H1 (cell line): ENCODE measurements around the gene MRPL33. TPM values are rescaled to one million over a fixed set of nuclear protein-coding genes. Genes with fewer than 3 reads are reported as not detected.

ENCODE experiments used
- JUND ChIP-seq: IDR thresholded peaks from 2 replicates; pipeline ENCODE4 v1.6.1; 2011; ENCODE audit warnings: mild to moderate bottlenecking, improper control_type of control experiment, low read length
- MAFK ChIP-seq: IDR thresholded peaks from 2 replicates; pipeline ENCODE4 v1.6.1; 2012; ENCODE audit warnings: low read depth, mild to moderate bottlenecking, improper control_type of control experiment, low read length
- POLR2A ChIP-seq, 2 experiments: IDR thresholded peaks; 1 replicate in 1 of 2; 2 replicates in 1 of 2; pipeline ENCODE4 v1.6.1; 2011; ENCODE audit warnings: low read depth in 2 of 2, low read length in 2 of 2, mild to moderate bottlenecking in 2 of 2; ENCODE audit errors: control extremely low read depth in 1 of 2
- POLR2AphosphoS5 ChIP-seq: IDR thresholded peaks from 2 replicates; pipeline ENCODE4 v1.6.1; 2011; ENCODE audit warnings: low read depth, low read length
- SIN3A ChIP-seq, 2 experiments: IDR thresholded peaks in 1 of 2; conservative IDR thresholded peaks in 1 of 2; 2 replicates each; pipeline ENCODE4 v1.6.1; 2011 to 2012; ENCODE audit warnings: low read length in 2 of 2, improper control_type of control experiment in 1 of 2, low read depth in 1 of 2, mild to moderate bottlenecking in 1 of 2
- SP2 ChIP-seq: IDR thresholded peaks from 2 replicates; pipeline ENCODE4 v1.6.1; 2012; ENCODE audit warnings: mild to moderate bottlenecking, low read length, inconsistent platforms
- TAF7 ChIP-seq: optimal IDR thresholded peaks from 2 replicates; pipeline ENCODE3; 2011; ENCODE audit warnings: low read depth, mild to moderate bottlenecking, inconsistent platforms, low read length, moderate library complexity, borderline replicate concordance
- ZNF274 ChIP-seq: IDR thresholded peaks from 2 replicates; pipeline ENCODE4 v1.7.0; 2012; ENCODE audit warnings: low read length, borderline replicate concordance; ENCODE audit errors: extremely low read depth
- polyA plus RNA-seq, 7 experiments: library from polyadenylated mRNA; depleted of rRNA in 3 of 7; stranded (reverse) in 5 of 7; unstranded in 2 of 7; fragments of >200 nt in 5 of 7; fragments of 200-250 nt in 2 of 7; gene quantifications; 1 replicate in 5 of 7; 2 replicates in 1 of 7; 4 replicates in 1 of 7; pipeline versions ENCODE4 v1.2.1 to v1.2.3, GENCODE V29; 2011 to 2013; ENCODE audit warnings: missing spikeins in 2 of 7, mixed read lengths in 2 of 7
- total RNA-seq: library from RNA; stranded (reverse); fragmentation: NEBNext Ultra II Directional; extraction: Animal tissue kit (Norgen Biotek cat#: 25700); gene quantifications from 2 replicates; pipeline ENCODE4 v1.2.1, GENCODE V29; 2021

Gene MRPL33
- total and polyA plus RNA-seq, 2 of the 8 experiments (the other 6 are each of a cell fraction or from before 2014, with no cell fraction given) = 24.3 to 62.9 TPM

- TF ChIP-seq SIN3A (conservative IDR thresholded peaks at IDR 0.05 in 1 of 2, IDR thresholded peaks at IDR 0.05 in 1 of 2; ENCODE audit: low read depth in 1 of 2, low read length in 2 of 2) (no peak), SP2 (no peak), ZNF274 (no peak), POLR2AphosphoS5 (no peak), JUND (no peak), POLR2A (IDR thresholded peaks at IDR 0.05; ENCODE audit: control extremely low read depth in 1 of 2, low read depth in 2 of 2, low read length in 2 of 2) (no peak), TAF7 (no peak), MAFK (no peak)
Measured at GRCh38 chr2:27805180-27805579, 33.7 kb downstream of the MRPL33 start (continued).
